ENCODE data around the gene TULP3. TPM values are rescaled to one million over a fixed set of nuclear protein-coding genes. Genes with fewer than 3 reads are reported as not detected.

Gene TULP3
- total and polyA plus RNA-seq, 2 experiments from 2014 or later, result 19.0 to 22.9 TPM

DNA sequence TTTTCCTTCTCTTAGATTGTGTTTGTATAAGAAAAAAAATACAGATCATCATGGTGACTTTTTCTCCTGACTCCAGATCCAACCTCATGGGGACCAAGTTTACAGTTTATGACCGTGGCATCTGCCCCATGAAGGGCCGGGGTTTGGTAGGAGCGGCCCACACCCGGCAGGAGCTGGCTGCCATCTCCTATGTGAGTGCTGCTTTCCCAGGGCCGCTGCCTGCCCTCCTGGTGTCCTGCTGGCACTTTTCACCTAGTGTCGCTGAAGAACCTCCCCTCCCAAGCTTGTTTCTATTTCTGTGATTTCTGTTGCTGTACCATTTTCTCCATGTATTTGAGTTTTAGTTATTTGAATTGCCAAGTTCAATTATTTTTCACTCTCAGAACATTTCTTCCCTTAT is 43.7 kb downstream of the TULP3 start:
- no peaks in the 10 kb centered on the region for H3K79me2 ChIP-seq
- H3K4me1 ChIP-seq (ENCODE audit: insufficient read depth), result no peaks in the 10 kb centered on the region
- no peak for DNase-seq (ENCODE audit: low spot score)
- H3K27me3 ChIP-seq, result no peaks in the 10 kb centered on the region
- TF ChIP-seq EZH2phosphoT487 (IDR thresholded peaks at IDR 0.05; ENCODE audit: low read depth, severe bottlenecking, unreplicated experiment) (no peak), EZH2 (IDR thresholded peaks at IDR 0.05; ENCODE audit: borderline replicate concordance) (no peak)
- TF ChIP-seq, protein P1, sequence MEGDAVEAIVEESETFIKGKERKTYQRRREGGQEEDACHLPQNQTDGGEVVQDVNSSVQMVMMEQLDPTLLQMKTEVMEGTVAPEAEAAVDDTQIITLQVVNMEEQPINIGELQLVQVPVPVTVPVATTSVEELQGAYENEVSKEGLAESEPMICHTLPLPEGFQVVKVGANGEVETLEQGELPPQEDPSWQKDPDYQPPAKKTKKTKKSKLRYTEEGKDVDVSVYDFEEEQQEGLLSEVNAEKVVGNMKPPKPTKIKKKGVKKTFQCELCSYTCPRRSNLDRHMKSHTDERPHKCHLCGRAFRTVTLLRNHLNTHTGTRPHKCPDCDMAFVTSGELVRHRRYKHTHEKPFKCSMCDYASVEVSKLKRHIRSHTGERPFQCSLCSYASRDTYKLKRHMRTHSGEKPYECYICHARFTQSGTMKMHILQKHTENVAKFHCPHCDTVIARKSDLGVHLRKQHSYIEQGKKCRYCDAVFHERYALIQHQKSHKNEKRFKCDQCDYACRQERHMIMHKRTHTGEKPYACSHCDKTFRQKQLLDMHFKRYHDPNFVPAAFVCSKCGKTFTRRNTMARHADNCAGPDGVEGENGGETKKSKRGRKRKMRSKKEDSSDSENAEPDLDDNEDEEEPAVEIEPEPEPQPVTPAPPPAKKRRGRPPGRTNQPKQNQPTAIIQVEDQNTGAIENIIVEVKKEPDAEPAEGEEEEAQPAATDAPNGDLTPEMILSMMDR (IDR thresholded peaks at IDR 0.05; ENCODE audit: poor library complexity), result no peak
- no peak overlapping the region for H3K4me3 ChIP-seq
- no peaks in the 10 kb centered on the region for H4K20me1 ChIP-seq (ENCODE audit: insufficient read depth, poor library complexity, severe bottlenecking)
- no peak overlapping the region for H3K27ac ChIP-seq
- H3K9me3 ChIP-seq (ENCODE audit: low read depth), result no peaks in the 10 kb centered on the region
- H3K36me3 ChIP-seq (replicated peaks; ENCODE audit: insufficient read depth, low read depth), result no peaks in the 10 kb centered on the region
- no peaks in the 10 kb centered on the region for H3K9me2 ChIP-seq (replicated peaks; ENCODE audit: insufficient read depth)
- H2AFZ ChIP-seq, result no peak overlapping the region
- WGBS (ENCODE audit: low lambda C conversion rate, missing lambda C conversion rate), result 96% methylated on average over 6 of the region's 6 CpGs
- no peak overlapping the region for H3K4me2 ChIP-seq

DNA sequence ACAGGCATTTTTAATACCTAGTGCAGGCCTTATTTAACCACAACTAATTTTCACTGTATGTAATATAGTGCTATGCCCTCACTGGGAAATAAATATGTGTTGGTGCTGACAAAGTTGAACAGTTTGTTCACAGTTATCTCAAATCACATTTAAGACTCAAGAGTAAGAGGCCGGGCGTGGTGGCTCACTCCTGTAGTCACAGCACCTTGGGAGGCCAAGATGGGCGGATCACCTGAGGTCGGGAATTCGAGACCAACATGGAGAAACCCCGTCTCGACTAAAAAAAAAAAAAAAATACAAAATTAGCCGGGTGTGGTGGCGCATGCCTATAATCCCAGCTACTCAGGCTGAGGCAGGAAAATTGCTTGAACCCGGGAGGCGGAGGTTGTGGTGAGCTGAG is 45.6 kb downstream of the TULP3 start:
- Histone ChIP-seq H2AFZ (no peak overlapping the region), H3K4me1 (ENCODE audit: insufficient read depth) (no peaks in the 10 kb centered on the region), H3K79me2 (no peaks in the 10 kb centered on the region), H3K27me3 (no peaks in the 10 kb centered on the region), H4K20me1 (ENCODE audit: insufficient read depth, poor library complexity, severe bottlenecking) (no peaks in the 10 kb centered on the region), H3K4me3 (no peak overlapping the region), H3K9me2 (replicated peaks; ENCODE audit: insufficient read depth) (no peaks in the 10 kb centered on the region), H3K4me2 (no peak overlapping the region), H3K27ac (no peak overlapping the region), H3K36me3 (replicated peaks; ENCODE audit: insufficient read depth, low read depth) (no peaks in the 10 kb centered on the region), H3K9me3 (ENCODE audit: low read depth) (no peaks in the 10 kb centered on the region)
- 93% methylated on average over 11 of the region's 11 CpGs for WGBS (ENCODE audit: low lambda C conversion rate, missing lambda C conversion rate)
- no peak for TF ChIP-seq EZH2 (IDR thresholded peaks at IDR 0.05; ENCODE audit: borderline replicate concordance)
- TF ChIP-seq EZH2phosphoT487 (IDR thresholded peaks at IDR 0.05; ENCODE audit: low read depth, severe bottlenecking, unreplicated experiment), result no peak
- TF ChIP-seq, protein P1 (IDR thresholded peaks at IDR 0.05; ENCODE audit: poor library complexity), result no peak
- DNase-seq (ENCODE audit: low spot score), result no peak

DNA sequence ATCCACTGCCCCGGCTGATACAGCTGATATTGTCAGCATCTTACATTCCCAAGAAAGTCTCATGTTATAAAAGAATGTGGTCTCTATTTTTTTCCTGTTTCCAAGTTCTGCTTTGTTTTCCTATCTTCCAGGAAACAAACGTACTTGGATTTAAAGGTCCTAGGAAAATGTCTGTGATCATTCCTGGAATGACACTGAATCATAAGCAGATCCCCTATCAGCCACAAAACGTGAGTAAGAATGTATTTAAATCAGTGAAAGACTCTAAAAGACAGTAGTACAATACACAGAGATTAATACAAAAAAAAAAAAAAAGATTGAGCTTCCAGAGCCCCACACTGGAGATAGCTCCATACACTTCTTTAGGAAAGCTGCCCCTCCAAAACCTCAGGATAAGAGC is 46.8 kb downstream of the TULP3 start:
- Histone ChIP-seq H3K4me2 (no peak overlapping the region), H3K4me3 (no peak overlapping the region), H3K9me3 (ENCODE audit: low read depth) (no peaks in the 10 kb centered on the region), H3K4me1 (ENCODE audit: insufficient read depth) (no peaks in the 10 kb centered on the region), H3K36me3 (replicated peaks; ENCODE audit: insufficient read depth, low read depth) (no peaks in the 10 kb centered on the region), H3K27me3 (no peaks in the 10 kb centered on the region), H2AFZ (no peak overlapping the region), H3K27ac (no peak overlapping the region), H3K79me2 (no peaks in the 10 kb centered on the region), H4K20me1 (ENCODE audit: insufficient read depth, poor library complexity, severe bottlenecking) (no peaks in the 10 kb centered on the region), H3K9me2 (replicated peaks; ENCODE audit: insufficient read depth) (no peaks in the 10 kb centered on the region)
- 88% methylated on average over 3 of the region's 3 CpGs for WGBS (ENCODE audit: low lambda C conversion rate, missing lambda C conversion rate)
- DNase-seq (ENCODE audit: low spot score), result no peak
- TF ChIP-seq, protein P1 (IDR thresholded peaks at IDR 0.05; ENCODE audit: poor library complexity), result no peak
- TF ChIP-seq EZH2 (IDR thresholded peaks at IDR 0.05; ENCODE audit: borderline replicate concordance) (no peak), EZH2phosphoT487 (IDR thresholded peaks at IDR 0.05; ENCODE audit: low read depth, severe bottlenecking, unreplicated experiment) (no peak)

DNA sequence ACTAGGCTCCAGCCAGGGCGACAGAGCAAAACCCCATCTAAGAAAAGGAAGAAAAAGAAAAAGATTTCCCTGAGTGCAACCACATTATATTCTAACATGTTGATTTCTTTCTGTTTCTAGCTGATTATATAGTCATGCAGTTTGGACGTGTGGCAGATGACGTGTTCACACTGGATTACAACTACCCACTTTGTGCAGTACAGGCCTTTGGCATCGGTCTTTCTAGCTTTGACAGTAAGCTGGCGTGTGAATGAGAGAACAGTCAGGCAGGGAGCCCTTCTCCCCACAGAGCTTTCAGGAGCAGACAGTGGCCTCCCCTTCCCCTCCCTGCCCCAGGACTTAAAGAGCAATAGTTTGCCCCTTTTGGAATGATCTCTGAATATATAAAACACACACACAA is 48.5 kb downstream of the TULP3 start:
- no peaks in the 10 kb centered on the region for H3K9me2 ChIP-seq (replicated peaks; ENCODE audit: insufficient read depth)
- DNase-seq (ENCODE audit: low spot score), result no peak
- H3K4me3 ChIP-seq, result no peak overlapping the region
- H3K36me3 ChIP-seq (replicated peaks; ENCODE audit: insufficient read depth, low read depth), result no peaks in the 10 kb centered on the region
- no peak overlapping the region for H2AFZ ChIP-seq
- no peak overlapping the region for H3K4me2 ChIP-seq
- TF ChIP-seq EZH2 (IDR thresholded peaks at IDR 0.05; ENCODE audit: borderline replicate concordance) (no peak), EZH2phosphoT487 (IDR thresholded peaks at IDR 0.05; ENCODE audit: low read depth, severe bottlenecking, unreplicated experiment) (no peak)
- TF ChIP-seq, protein P1 (IDR thresholded peaks at IDR 0.05; ENCODE audit: poor library complexity), result no peak
- H3K27me3 ChIP-seq, result no peaks in the 10 kb centered on the region
- 94% methylated on average over 5 of the region's 5 CpGs for WGBS (ENCODE audit: low lambda C conversion rate, missing lambda C conversion rate)
- H3K79me2 ChIP-seq, result no peaks in the 10 kb centered on the region
- no peaks in the 10 kb centered on the region for H3K9me3 ChIP-seq (ENCODE audit: low read depth)
- no peak overlapping the region for H3K27ac ChIP-seq
- no peaks in the 10 kb centered on the region for H3K4me1 ChIP-seq (ENCODE audit: insufficient read depth)
- H4K20me1 ChIP-seq (ENCODE audit: insufficient read depth, poor library complexity, severe bottlenecking), result no peaks in the 10 kb centered on the region

Measured in hepatocyte (in vitro differentiated cells).